Parathyroid adenoma (tissue), 2 donors: ENCODE results near the gene CHST3.

Source experiments
- H2AFZ ChIP-seq: fragments of 300-600 bp; sonication (generic); one replicate; pipeline ENCODE4 v1.7.0; 2017; ENCODE audit warnings: antibody characterized with exemption, mild to moderate bottlenecking
- H3K27ac ChIP-seq: fragments of 300-600 bp; sonication (generic); one replicate; pipeline ENCODE4 v1.7.0; 2017
- H3K27me3 ChIP-seq: fragments of 300-600 bp; sonication (generic); one replicate; pipeline ENCODE4 v1.7.0; 2017; ENCODE audit warnings: low read length; ENCODE audit not compliant: control insufficient read depth, insufficient read depth
- H3K36me3 ChIP-seq: fragments of 300-600 bp; sonication (generic); one replicate; pipeline ENCODE4 v1.7.0; 2017; ENCODE audit warnings: low read length; ENCODE audit not compliant: control insufficient read depth, insufficient read depth
- H3K4me1 ChIP-seq: fragments of 300-600 bp; sonication (generic); one replicate; pipeline ENCODE4 v1.7.0; 2017; ENCODE audit warnings: control low read depth
- H3K4me2 ChIP-seq: fragments of 300-600 bp; sonication (generic); one replicate; pipeline ENCODE4 v1.7.0; 2017; ENCODE audit warnings: low read length
- H3K4me3 ChIP-seq: fragments of 300-600 bp; sonication (generic); one replicate; pipeline ENCODE4 v1.7.0; 2017; ENCODE audit warnings: low read depth, low read length
- H3K79me2 ChIP-seq: fragments of 300-600 bp; sonication (generic); one replicate; pipeline ENCODE4 v1.7.0; 2017; ENCODE audit warnings: control low read depth
- H3K9ac ChIP-seq: fragments of 300-600 bp; sonication (generic); one replicate; pipeline ENCODE4 v1.7.0; 2017; ENCODE audit warnings: mild to moderate bottlenecking
- H3K9me3 ChIP-seq: fragments of 300-600 bp; sonication (generic); one replicate; pipeline ENCODE4 v1.7.0; 2017; ENCODE audit warnings: low read length; ENCODE audit not compliant: control insufficient read depth
- TF ChIP-seq, protein P1 (sequence below): fragments of 300-600 bp; sonication (generic); IDR thresholded peaks from one replicate; pipeline ENCODE4 v1.7.0; 2017; ENCODE audit warnings: antibody characterized with exemption, mild to moderate bottlenecking
- donor health status: primary hyperparathyroidism.

The CHST3 gene

DNA sequence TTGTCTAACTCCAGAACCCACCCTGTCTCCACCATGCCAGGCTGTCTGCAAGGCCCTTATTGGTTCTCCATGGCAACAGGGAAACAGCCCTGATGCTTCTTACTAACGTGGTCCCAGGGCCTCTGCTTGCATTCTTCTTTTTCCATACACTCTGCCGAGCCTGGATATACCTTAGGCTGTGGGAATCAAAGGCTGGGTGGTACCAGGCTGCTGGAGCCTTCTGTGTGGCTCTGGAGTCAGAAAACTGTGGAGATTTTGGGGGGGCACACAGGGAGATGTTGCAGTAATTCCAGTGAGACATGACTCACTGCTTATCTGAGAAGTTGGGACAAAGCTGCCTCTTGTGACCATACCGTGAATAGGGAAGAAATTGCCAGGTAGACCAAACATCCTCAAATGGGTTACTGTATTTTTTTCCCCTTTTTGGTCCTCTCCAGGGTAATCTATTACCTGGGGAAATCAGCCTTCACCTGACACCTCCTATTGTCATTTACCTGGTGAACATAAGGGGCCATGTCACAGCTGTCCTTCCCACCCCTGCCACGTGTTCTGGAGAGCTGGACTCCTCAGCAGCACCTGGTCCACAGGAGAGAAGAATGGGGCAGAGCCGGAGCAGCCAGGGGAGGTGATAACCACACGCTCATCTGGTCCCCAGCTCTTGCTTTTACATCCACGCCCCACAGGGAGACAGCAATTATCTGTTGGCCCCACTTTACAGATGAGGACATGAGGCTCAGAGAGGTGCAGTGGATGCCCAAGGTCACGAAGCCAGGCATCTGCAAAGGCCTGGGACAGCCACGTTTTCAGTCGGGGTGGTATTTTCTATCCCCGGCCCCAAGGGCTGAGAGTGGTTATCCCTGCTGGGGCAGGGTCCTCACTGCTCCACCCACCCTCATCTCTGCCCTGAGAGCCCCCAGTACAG, 4.6 kb downstream of the CHST3 start:
- Histone ChIP-seq H3K36me3 (no peaks in the 10 kb centered on the region), H3K4me2 (no peak overlapping the region), H3K4me3 (no peak overlapping the region), H3K9ac (no peak overlapping the region), H3K79me2 (no peaks in the 10 kb centered on the region), H3K27me3 (no peaks in the 10 kb centered on the region), H3K4me1 (peaks cover 5% of the 10 kb centered on the region), H3K9me3 (no peaks in the 10 kb centered on the region), H2AFZ (no peak overlapping the region), H3K27ac (no peak overlapping the region)
- TF ChIP-seq, protein P1, sequence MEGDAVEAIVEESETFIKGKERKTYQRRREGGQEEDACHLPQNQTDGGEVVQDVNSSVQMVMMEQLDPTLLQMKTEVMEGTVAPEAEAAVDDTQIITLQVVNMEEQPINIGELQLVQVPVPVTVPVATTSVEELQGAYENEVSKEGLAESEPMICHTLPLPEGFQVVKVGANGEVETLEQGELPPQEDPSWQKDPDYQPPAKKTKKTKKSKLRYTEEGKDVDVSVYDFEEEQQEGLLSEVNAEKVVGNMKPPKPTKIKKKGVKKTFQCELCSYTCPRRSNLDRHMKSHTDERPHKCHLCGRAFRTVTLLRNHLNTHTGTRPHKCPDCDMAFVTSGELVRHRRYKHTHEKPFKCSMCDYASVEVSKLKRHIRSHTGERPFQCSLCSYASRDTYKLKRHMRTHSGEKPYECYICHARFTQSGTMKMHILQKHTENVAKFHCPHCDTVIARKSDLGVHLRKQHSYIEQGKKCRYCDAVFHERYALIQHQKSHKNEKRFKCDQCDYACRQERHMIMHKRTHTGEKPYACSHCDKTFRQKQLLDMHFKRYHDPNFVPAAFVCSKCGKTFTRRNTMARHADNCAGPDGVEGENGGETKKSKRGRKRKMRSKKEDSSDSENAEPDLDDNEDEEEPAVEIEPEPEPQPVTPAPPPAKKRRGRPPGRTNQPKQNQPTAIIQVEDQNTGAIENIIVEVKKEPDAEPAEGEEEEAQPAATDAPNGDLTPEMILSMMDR = no peak

DNA sequence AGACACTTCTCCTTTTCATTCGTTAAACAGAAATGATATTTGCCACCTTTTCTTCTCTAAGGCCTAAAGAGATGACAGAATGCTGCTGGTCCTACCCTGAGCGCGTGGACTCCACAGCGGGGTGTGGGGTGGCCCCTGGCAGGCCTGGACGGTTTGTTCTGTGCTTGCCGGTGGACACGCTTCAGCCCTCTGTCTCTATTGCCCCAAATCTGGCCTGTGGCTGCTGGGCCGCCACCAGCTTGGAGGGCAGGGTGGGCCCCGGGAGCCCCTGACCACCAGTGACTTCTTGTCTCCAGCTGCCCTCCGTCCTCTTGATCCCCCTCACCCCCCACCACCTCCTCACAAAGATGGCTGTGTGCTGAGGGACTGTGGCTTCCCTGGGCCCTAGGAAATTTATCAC, 5.7 kb downstream of the CHST3 start:
- TF ChIP-seq, protein P1 = no peak
- Histone ChIP-seq H3K9ac (no peak overlapping the region), H3K27me3 (no peaks in the 10 kb centered on the region), H3K4me1 (peaks cover 5% of the 10 kb centered on the region), H2AFZ (no peak overlapping the region), H3K9me3 (no peaks in the 10 kb centered on the region), H3K27ac (no peak overlapping the region), H3K79me2 (no peaks in the 10 kb centered on the region), H3K4me2 (no peak overlapping the region), H3K4me3 (no peak overlapping the region), H3K36me3 (no peaks in the 10 kb centered on the region)

DNA sequence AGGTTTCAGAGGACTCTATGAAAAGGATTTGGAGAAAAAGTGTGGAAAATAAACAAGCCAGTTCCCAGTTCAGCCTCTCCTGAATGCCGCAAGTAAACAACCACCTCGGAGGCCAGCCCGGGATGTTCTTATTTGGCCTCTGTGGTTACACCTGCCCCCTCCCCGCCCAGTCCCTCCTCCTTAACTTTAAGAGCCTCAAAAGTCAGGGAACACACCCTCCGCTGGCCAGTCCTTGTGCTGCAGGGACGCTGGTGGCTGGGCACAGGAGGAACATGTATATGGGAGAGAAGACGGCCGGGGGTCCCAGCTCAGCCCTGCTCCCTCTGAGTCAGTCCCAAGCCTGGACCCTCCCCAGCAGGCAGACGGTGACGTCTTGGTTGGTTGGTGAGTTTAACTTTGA, 6.1 kb downstream of the CHST3 start:
- no peak overlapping the region for H3K4me3 ChIP-seq
- H3K9ac ChIP-seq = no peak overlapping the region
- peaks cover under 1% of the 10 kb centered on the region for H3K4me1 ChIP-seq
- H3K4me2 ChIP-seq = no peak overlapping the region
- TF ChIP-seq, protein P1 = no peak
- H2AFZ ChIP-seq = no peak overlapping the region
- no peak overlapping the region for H3K27ac ChIP-seq
- no peaks in the 10 kb centered on the region for H3K9me3 ChIP-seq
- no peaks in the 10 kb centered on the region for H3K36me3 ChIP-seq
- H3K27me3 ChIP-seq = no peaks in the 10 kb centered on the region
- no peaks in the 10 kb centered on the region for H3K79me2 ChIP-seq

DNA sequence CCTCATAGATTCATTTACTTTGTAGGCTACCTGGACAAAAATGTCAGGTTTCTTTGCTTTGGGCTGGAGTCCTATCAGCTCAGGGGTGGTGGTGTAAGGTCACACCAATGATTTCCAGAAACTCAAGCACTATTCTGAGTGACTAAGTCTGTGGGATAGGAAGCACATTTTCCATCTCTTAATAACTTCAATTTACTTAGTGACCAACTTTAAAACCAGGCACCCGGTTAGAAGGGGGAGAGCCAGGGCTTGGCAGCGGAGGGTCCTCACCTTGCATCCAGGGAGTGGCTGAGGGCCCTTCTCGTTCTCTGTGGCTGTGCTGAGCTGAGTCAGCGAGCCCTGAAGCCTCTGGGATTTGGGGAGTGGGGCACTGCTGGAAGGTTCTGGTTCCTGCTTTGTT, 6.7 kb downstream of the CHST3 start:
- no peak overlapping the region for H3K9ac ChIP-seq
- no peak overlapping the region for H2AFZ ChIP-seq
- no peaks in the 10 kb centered on the region for H3K79me2 ChIP-seq
- TF ChIP-seq, protein P1 = no peak
- no peak overlapping the region for H3K27ac ChIP-seq
- H3K4me2 ChIP-seq = no peak overlapping the region
- no peaks in the 10 kb centered on the region for H3K36me3 ChIP-seq
- H3K4me3 ChIP-seq = no peak overlapping the region
- H3K9me3 ChIP-seq = no peaks in the 10 kb centered on the region
- H3K27me3 ChIP-seq = no peaks in the 10 kb centered on the region
- no peaks in the 10 kb centered on the region for H3K4me1 ChIP-seq

DNA sequence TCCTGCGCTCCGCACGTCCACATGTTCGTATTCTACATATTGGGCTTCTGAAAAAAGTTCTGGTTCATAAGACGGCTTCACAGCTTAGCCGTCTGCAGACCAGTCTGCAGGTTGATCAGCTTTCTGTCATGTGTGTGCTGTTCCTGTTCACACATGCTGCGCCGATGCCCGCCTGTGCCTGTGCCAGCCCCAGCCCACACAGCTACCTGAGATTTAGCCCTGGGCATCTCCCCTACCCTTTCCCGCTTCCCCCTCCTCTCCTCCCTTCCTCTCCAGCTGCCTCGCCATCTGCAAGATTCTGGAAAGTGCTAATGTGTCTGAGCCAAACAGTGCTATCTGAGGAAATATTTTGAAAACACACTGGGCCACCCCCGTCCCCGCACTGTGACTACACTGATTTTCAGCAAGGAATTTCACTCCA, 7.1 kb downstream of the CHST3 start:
- TF ChIP-seq, protein P1 = no peak
- no peak overlapping the region for H2AFZ ChIP-seq
- no peaks in the 10 kb centered on the region for H3K9me3 ChIP-seq

More for the DNA sequence above, 7.1 kb downstream of the CHST3 start:
- H3K4me1 ChIP-seq = no peaks in the 10 kb centered on the region
- H3K36me3 ChIP-seq = no peaks in the 10 kb centered on the region
- H3K27ac ChIP-seq = no peak overlapping the region
- H3K79me2 ChIP-seq = no peaks in the 10 kb centered on the region
- H3K4me2 ChIP-seq = no peak overlapping the region
- H3K9ac ChIP-seq = no peak overlapping the region
- no peaks in the 10 kb centered on the region for H3K27me3 ChIP-seq
- no peak overlapping the region for H3K4me3 ChIP-seq
